SK-N-SH treated with all-trans-retinoic acid at 6 μM for 48 hours (cell line): ENCODE data around the gene HPN.

Source experiments
- ARNTL ChIP-seq: fragments of 450-650 bp; formaldehyde crosslinking; IDR thresholded peaks from 2 replicates; pipeline ENCODE4 v1.5.0; 2020; ENCODE audit warnings: low read depth, mild to moderate bottlenecking, moderate library complexity, borderline replicate concordance
- CSDC2 ChIP-seq: fragments of 250-450 bp; sonication (Bioruptor Pico); IDR thresholded peaks from 2 replicates; pipeline ENCODE4 v1.5.0; 2020; ENCODE audit warnings: mild to moderate bottlenecking, moderate library complexity
- ESRRG ChIP-seq: fragments of 250-450 bp; sonication (Bioruptor Pico); IDR thresholded peaks from 2 replicates; pipeline ENCODE4 v1.6.1; 2021; ENCODE audit warnings: mild to moderate bottlenecking
- OSR1 ChIP-seq: fragments of 250-450 bp; sonication (Bioruptor Pico); IDR thresholded peaks from 2 replicates; pipeline ENCODE4 v1.8.0; 2022; ENCODE audit warnings: moderate library complexity, mild to moderate bottlenecking, inconsistent platforms
- PPARA ChIP-seq: fragments of 250-450 bp; sonication (Bioruptor Pico); IDR thresholded peaks from 2 replicates; pipeline ENCODE4 v1.5.0; 2020; ENCODE audit warnings: mild to moderate bottlenecking, borderline replicate concordance
- RARB ChIP-seq: fragments of 250-450 bp; sonication (Bioruptor Pico); IDR thresholded peaks from 2 replicates; pipeline ENCODE4 v1.8.0; 2021; ENCODE audit warnings: mild to moderate bottlenecking, moderate library complexity
- TCF4 ChIP-seq: fragments of 250-450 bp; sonication (Bioruptor Pico); IDR thresholded peaks from 2 replicates; pipeline ENCODE4 v1.8.0; 2021; ENCODE audit warnings: mild to moderate bottlenecking, moderate library complexity, borderline replicate concordance
- ZC3H10 ChIP-seq: fragments of 250-450 bp; sonication (Bioruptor Pico); IDR thresholded peaks from 2 replicates; pipeline ENCODE4 v1.5.1; 2021; ENCODE audit warnings: mild to moderate bottlenecking, moderate library complexity
- ZFP3 ChIP-seq: fragments of 250-450 bp; sonication (Bioruptor Pico); IDR thresholded peaks from 2 replicates; pipeline ENCODE4 v1.5.0; 2020; ENCODE audit warnings: mild to moderate bottlenecking, moderate library complexity
- ZFP30 ChIP-seq: fragments of 450-650 bp; formaldehyde crosslinking; IDR thresholded peaks from 2 replicates; pipeline ENCODE4 v1.5.0; 2022; ENCODE audit warnings: mild to moderate bottlenecking, moderate library complexity
- ZNF565 ChIP-seq: fragments of 450-650 bp; formaldehyde crosslinking; conservative IDR thresholded peaks from 2 replicates; pipeline ENCODE4 v1.5.0; 2020; ENCODE audit warnings: low read depth, mild to moderate bottlenecking, moderate library complexity
- TF ChIP-seq, protein P1 (sequence below): fragments of 250-450 bp; sonication (Bioruptor Pico); IDR thresholded peaks from 2 replicates; pipeline ENCODE4 v1.5.1; 2020; ENCODE audit warnings: low read depth, mild to moderate bottlenecking, moderate library complexity
- TF ChIP-seq, protein P2 (sequence below): fragments of 250-450 bp; sonication (Bioruptor Pico); IDR thresholded peaks from 2 replicates; pipeline ENCODE4 v1.8.0; 2021; ENCODE audit warnings: low read depth, mild to moderate bottlenecking, moderate library complexity, borderline replicate concordance
- TF ChIP-seq, protein P3 (sequence below): fragments of 250-450 bp; sonication (Bioruptor Pico); IDR thresholded peaks from 2 replicates; pipeline ENCODE4 v1.5.0; 2020; ENCODE audit warnings: mild to moderate bottlenecking, moderate library complexity

DNA sequence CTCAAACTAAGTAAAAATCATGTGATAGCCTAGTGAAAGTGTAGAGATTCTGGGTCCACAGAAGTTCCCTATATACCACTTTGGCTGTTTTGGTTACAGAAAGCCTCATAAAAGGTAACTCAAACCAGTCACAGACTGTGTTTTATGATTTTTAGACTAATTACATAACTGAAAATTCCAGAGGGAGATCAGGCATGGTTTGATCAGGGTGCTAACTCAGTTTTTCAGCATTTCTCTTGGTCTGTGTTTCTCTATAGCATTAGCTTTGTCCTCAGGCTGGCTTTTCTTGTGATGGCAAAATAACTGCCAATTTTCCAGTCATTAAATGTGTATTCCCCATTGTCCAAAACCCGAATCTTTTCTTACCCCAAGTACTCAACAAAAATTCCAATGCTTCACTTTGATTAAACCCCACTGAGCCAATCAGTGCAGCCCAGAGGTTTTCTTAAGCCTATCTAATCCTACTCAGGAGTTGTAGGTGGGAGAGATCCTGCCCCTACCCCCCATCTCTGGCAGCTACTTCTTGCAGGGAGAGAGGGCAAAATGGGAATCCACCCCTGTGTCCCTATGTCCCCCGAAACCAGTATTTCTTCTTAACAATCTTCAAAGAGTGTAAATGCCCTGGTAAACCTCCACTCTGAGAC is 65.5 kb downstream of the HPN start:
- TF ChIP-seq ZFP30 (CRISPR knock-in tag) = no peak
- TF ChIP-seq ZFP3 (CRISPR knock-in tag) = no peak
- no peak for TF ChIP-seq CSDC2 (CRISPR knock-in tag)
- TF ChIP-seq ZNF565 (CRISPR knock-in tag) = no peak
- TF ChIP-seq ZC3H10 (CRISPR knock-in tag) = no peak
- TF ChIP-seq, protein P1, sequence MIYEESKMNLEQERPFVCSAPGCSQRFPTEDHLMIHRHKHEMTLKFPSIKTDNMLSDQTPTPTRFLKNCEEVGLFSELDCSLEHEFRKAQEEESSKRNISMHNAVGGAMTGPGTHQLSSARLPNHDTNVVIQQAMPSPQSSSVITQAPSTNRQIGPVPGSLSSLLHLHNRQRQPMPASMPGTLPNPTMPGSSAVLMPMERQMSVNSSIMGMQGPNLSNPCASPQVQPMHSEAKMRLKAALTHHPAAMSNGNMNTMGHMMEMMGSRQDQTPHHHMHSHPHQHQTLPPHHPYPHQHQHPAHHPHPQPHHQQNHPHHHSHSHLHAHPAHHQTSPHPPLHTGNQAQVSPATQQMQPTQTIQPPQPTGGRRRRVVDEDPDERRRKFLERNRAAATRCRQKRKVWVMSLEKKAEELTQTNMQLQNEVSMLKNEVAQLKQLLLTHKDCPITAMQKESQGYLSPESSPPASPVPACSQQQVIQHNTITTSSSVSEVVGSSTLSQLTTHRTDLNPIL (CRISPR knock-in tag) = no peak
- TF ChIP-seq ESRRG (CRISPR knock-in tag) = no peak
- no peak for TF ChIP-seq ARNTL (CRISPR knock-in tag)
- TF ChIP-seq, protein P2, sequence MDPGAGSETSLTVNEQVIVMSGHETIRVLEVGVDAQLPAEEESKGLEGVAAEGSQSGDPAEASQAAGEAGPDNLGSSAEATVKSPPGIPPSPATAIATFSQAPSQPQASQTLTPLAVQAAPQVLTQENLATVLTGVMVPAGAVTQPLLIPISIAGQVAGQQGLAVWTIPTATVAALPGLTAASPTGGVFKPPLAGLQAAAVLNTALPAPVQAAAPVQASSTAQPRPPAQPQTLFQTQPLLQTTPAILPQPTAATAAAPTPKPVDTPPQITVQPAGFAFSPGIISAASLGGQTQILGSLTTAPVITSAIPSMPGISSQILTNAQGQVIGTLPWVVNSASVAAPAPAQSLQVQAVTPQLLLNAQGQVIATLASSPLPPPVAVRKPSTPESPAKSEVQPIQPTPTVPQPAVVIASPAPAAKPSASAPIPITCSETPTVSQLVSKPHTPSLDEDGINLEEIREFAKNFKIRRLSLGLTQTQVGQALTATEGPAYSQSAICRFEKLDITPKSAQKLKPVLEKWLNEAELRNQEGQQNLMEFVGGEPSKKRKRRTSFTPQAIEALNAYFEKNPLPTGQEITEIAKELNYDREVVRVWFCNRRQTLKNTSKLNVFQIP = no peak
- TF ChIP-seq RARB = no peak
- no peak for TF ChIP-seq OSR1 (CRISPR knock-in tag)
- TF ChIP-seq PPARA (CRISPR knock-in tag) = no peak
- TF ChIP-seq, protein P3, sequence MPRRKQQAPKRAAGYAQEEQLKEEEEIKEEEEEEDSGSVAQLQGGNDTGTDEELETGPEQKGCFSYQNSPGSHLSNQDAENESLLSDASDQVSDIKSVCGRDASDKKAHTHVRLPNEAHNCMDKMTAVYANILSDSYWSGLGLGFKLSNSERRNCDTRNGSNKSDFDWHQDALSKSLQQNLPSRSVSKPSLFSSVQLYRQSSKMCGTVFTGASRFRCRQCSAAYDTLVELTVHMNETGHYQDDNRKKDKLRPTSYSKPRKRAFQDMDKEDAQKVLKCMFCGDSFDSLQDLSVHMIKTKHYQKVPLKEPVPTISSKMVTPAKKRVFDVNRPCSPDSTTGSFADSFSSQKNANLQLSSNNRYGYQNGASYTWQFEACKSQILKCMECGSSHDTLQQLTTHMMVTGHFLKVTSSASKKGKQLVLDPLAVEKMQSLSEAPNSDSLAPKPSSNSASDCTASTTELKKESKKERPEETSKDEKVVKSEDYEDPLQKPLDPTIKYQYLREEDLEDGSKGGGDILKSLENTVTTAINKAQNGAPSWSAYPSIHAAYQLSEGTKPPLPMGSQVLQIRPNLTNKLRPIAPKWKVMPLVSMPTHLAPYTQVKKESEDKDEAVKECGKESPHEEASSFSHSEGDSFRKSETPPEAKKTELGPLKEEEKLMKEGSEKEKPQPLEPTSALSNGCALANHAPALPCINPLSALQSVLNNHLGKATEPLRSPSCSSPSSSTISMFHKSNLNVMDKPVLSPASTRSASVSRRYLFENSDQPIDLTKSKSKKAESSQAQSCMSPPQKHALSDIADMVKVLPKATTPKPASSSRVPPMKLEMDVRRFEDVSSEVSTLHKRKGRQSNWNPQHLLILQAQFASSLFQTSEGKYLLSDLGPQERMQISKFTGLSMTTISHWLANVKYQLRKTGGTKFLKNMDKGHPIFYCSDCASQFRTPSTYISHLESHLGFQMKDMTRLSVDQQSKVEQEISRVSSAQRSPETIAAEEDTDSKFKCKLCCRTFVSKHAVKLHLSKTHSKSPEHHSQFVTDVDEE (CRISPR knock-in tag) = no peak
- TF ChIP-seq TCF4 (CRISPR knock-in tag) = no peak
